Neuronal stem cell (in vitro differentiated cells): ENCODE results near the gene TRIM10.

Experiments used
- DNase-seq: peaks from one replicate; pipeline ENCODE4 v3.0.0-alpha.2; 2013; ENCODE audit warnings: low spot score
- H2AFZ ChIP-seq: one replicate; pipeline ENCODE4 v1.6.1; 2013; ENCODE audit warnings: mild to moderate bottlenecking, low read length, inconsistent platforms
- H2AK5ac ChIP-seq: 2 replicates; pipeline ENCODE4 v1.6.1; 2013; ENCODE audit warnings: low read depth, mild to moderate bottlenecking, inconsistent platforms, low read length, moderate library complexity, mixed read lengths
- H2BK120ac ChIP-seq: 2 replicates; pipeline ENCODE4 v1.6.1; 2013; ENCODE audit warnings: low read depth, mild to moderate bottlenecking, inconsistent platforms, low read length, moderate library complexity, mixed read lengths
- H2BK12ac ChIP-seq: one replicate; pipeline ENCODE4 v1.6.1; 2013; ENCODE audit warnings: low read length, inconsistent platforms
- H2BK15ac ChIP-seq: 2 replicates; pipeline ENCODE4 v1.6.1; 2013; ENCODE audit warnings: mild to moderate bottlenecking, low read length, inconsistent platforms, mixed read lengths
- H2BK5ac ChIP-seq: one replicate; pipeline ENCODE4 v1.6.1; 2013; ENCODE audit warnings: inconsistent platforms, mild to moderate bottlenecking, low read length, moderate library complexity
- H3K14ac ChIP-seq: one replicate; pipeline ENCODE4 v1.6.1; 2013; ENCODE audit warnings: low read length, inconsistent platforms
- H3K18ac ChIP-seq: 2 replicates; pipeline ENCODE4 v1.6.1; 2013; ENCODE audit warnings: low read length, inconsistent platforms
- H3K23ac ChIP-seq: 2 replicates; pipeline ENCODE4 v1.6.1; 2013; ENCODE audit warnings: low read depth, mild to moderate bottlenecking, mixed read lengths, low read length, inconsistent platforms; ENCODE audit not compliant: poor library complexity
- H3K27ac ChIP-seq: replicated peaks from 3 replicates; pipeline ENCODE4 v1.5.1; 2013; ENCODE audit warnings: low read length, inconsistent platforms
- H3K27me3 ChIP-seq, 3 experiments: 2 replicates each; pipeline ENCODE4 v1.6.1; 2013; ENCODE audit warnings: low read length in 3 of 3, mild to moderate bottlenecking in 2 of 3, inconsistent platforms in 1 of 3, low read depth in 1 of 3, mixed read lengths in 1 of 3, moderate library complexity in 1 of 3; ENCODE audit not compliant: control insufficient read depth in 3 of 3, insufficient read depth in 3 of 3
- H3K36me3 ChIP-seq, 2 donors: replicated peaks in 1 of 2; 2 replicates each; pipeline ENCODE4 v1.6.1; 2013; ENCODE audit warnings: low read length in 2 of 2; ENCODE audit not compliant: control insufficient read depth in 2 of 2, insufficient read depth in 2 of 2
- H3K4ac ChIP-seq: 2 replicates; pipeline ENCODE4 v1.6.1; 2013; ENCODE audit warnings: inconsistent platforms, mild to moderate bottlenecking, low read length, moderate library complexity
- H3K4me1 ChIP-seq, 2 donors: 1 replicate in 1 of 2; 2 replicates in 1 of 2; pipeline ENCODE4 v1.6.1; 2013; ENCODE audit warnings: low read length in 2 of 2, low read depth in 1 of 2; ENCODE audit not compliant: control insufficient read depth in 2 of 2, insufficient read depth in 1 of 2
- H3K4me2 ChIP-seq: one replicate; pipeline ENCODE4 v1.6.1; 2013; ENCODE audit warnings: mild to moderate bottlenecking, low read length, inconsistent platforms; ENCODE audit not compliant: insufficient read depth, poor library complexity, severe bottlenecking
- H3K4me3 ChIP-seq, 2 donors: 2 replicates each; pipeline ENCODE4 v1.5.1; 2013; ENCODE audit warnings: low read length in 2 of 2, mild to moderate bottlenecking in 2 of 2, inconsistent platforms in 1 of 2, moderate library complexity in 1 of 2
- H3K79me1 ChIP-seq: one replicate; pipeline ENCODE4 v1.6.1; 2013; ENCODE audit warnings: low read depth, mild to moderate bottlenecking, inconsistent platforms, low read length, moderate library complexity
- H3K9ac ChIP-seq: one replicate; pipeline ENCODE4 v1.6.1; 2013; ENCODE audit warnings: mild to moderate bottlenecking, low read depth, low read length, inconsistent platforms; ENCODE audit not compliant: poor library complexity
- H3K9me3 ChIP-seq, 2 donors: replicated peaks in 1 of 2; 2 replicates each; pipeline versions ENCODE3 to v1.6.1; 2013; ENCODE audit warnings: low read length in 2 of 2, mild to moderate bottlenecking in 2 of 2, inconsistent platforms in 1 of 2, low read depth in 1 of 2, mixed read lengths in 1 of 2, moderate library complexity in 1 of 2; ENCODE audit not compliant: control insufficient read depth in 2 of 2, insufficient read depth in 1 of 2
- H4K8ac ChIP-seq: one replicate; pipeline ENCODE4 v1.6.1; 2013; ENCODE audit warnings: low read depth, mild to moderate bottlenecking, inconsistent platforms, low read length, moderate library complexity
- H4K91ac ChIP-seq: one replicate; pipeline ENCODE4 v1.6.1; 2013; ENCODE audit warnings: low read length, low read depth, mild to moderate bottlenecking, inconsistent platforms; ENCODE audit not compliant: poor library complexity
- WGBS, 2 donors: extraction: QIAGEN DNeasy Blood & Tissue Kit; methylation state at CpG; one replicate each; pipeline ENCODE4 v1.1.7; 2013; ENCODE audit warnings: missing lambda C conversion rate in 2 of 2, mixed read lengths in 1 of 2; ENCODE audit not compliant: insufficient read length in 2 of 2, insufficient replicate concordance in 1 of 2; ENCODE audit errors: extremely low coverage in 2 of 2; 5-methylcytosine and 5-hydroxymethylcytosine counted together

Gene TRIM10

DNA sequence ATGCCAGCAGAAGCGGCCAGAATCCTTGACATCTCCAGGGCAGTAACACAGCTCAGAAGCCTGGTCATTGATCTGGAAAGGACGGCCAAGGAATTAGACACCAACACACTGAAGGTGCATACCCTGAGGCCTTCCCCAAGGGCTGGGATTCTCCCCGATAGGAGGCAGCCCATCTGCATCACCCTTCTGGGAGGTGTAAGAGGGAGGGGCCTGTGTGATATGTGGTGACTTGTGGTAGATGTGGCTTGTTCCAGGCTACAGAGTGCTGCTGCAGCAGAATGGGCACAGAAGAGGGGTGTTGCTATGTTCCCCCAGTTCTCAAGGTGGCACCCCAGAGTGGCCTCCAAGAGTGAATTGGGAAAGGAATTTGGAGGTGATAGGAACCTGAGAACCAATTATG is 13.9 kb downstream of the TRIM10 start:
- Histone ChIP-seq H2AK5ac (no peak overlapping the region), H3K27me3 (peaks cover 0 to 49% (median 0%) of the 10 kb centered on the region in 3 experiments), H3K18ac (no peak overlapping the region), H2BK120ac (no peak overlapping the region), H3K27ac (no peak overlapping the region), H3K36me3 (no peaks in the 10 kb centered on the region), H3K4me3 (no peak overlapping the region), H3K14ac (no peak overlapping the region), H4K8ac (no peak overlapping the region), H3K79me1 (no peaks in the 10 kb centered on the region), H4K91ac (no peak overlapping the region), H3K9ac (no peak overlapping the region), H3K9me3 (no peaks in the 10 kb centered on the region), H2BK12ac (no peak overlapping the region), H3K4ac (no peak overlapping the region), H3K4me1 (no peaks in the 10 kb centered on the region), H2BK5ac (no peak overlapping the region), H3K23ac (no peak overlapping the region), H3K4me2 (no peak overlapping the region), H2BK15ac (no peak overlapping the region), H2AFZ (no peak overlapping the region)
- DNase-seq, result no peak
- no CpG with 5 or more reads among the region's 3 CpGs for whole genome bisulfite sequencing, 2 donors

- WGBS, 2 donors, result no CpG with 5 or more reads among the region's 7 CpGs
- Histone ChIP-seq H3K4ac (no peak overlapping the region), H2AK5ac (no peak overlapping the region), H2BK5ac (no peak overlapping the region), H3K4me3 (no peak overlapping the region), H3K9ac (no peak overlapping the region), H3K27me3 (peaks cover 0 to 49% (median 0%) of the 10 kb centered on the region in 3 experiments), H2BK120ac (no peak overlapping the region), H3K4me1 (no peaks in the 10 kb centered on the region), H3K14ac (no peak overlapping the region), H2BK12ac (no peak overlapping the region), H3K18ac (no peak overlapping the region), H4K91ac (no peak overlapping the region), H3K9me3 (no peaks in the 10 kb centered on the region), H2BK15ac (no peak overlapping the region), H3K4me2 (no peak overlapping the region), H3K27ac (no peak overlapping the region), H3K79me1 (no peaks in the 10 kb centered on the region), H2AFZ (no peak overlapping the region), H3K36me3 (no peaks in the 10 kb centered on the region), H4K8ac (no peak overlapping the region), H3K23ac (no peak overlapping the region)
- DNase-seq, result no peak
These were observed 15.2 kb downstream of the TRIM10 start for GRCh38 chr6:30145818-30146217.

GRCh38 chr6:30144811-30145210 is 16.2 kb downstream of the TRIM10 start:
- Histone ChIP-seq H4K91ac (no peak overlapping the region), H3K4me3 (no peak overlapping the region), H3K4ac (no peak overlapping the region), H3K27ac (no peak overlapping the region), H3K4me2 (no peak overlapping the region), H3K23ac (no peak overlapping the region), H3K4me1 (no peaks in the 10 kb centered on the region), H3K79me1 (no peaks in the 10 kb centered on the region), H2AFZ (no peak overlapping the region), H2BK12ac (no peak overlapping the region), H2BK15ac (no peak overlapping the region), H3K9ac (no peak overlapping the region), H4K8ac (no peak overlapping the region), H3K27me3 (peaks cover 0 to 44% (median 0%) of the 10 kb centered on the region in 3 experiments), H3K18ac (no peak overlapping the region), H3K36me3 (no peaks in the 10 kb centered on the region), H2BK5ac (no peak overlapping the region), H2AK5ac (no peak overlapping the region), H3K9me3 (no peaks in the 10 kb centered on the region), H2BK120ac (no peak overlapping the region), H3K14ac (no peak overlapping the region)
- no peak for DNase-seq
- no CpG with 5 or more reads among the region's 6 CpGs for WGBS, 2 donors

- H2BK15ac ChIP-seq, result no peak overlapping the region
- WGBS, 2 donors, result no CpG with 5 or more reads among the region's 2 CpGs
- H3K4me3 ChIP-seq, result no peak overlapping the region
- H3K4me1 ChIP-seq, result no peaks in the 10 kb centered on the region
- H3K4me2 ChIP-seq, result no peak overlapping the region
- H3K36me3 ChIP-seq, result no peaks in the 10 kb centered on the region
- no peak overlapping the region for H3K9ac ChIP-seq
- no peak overlapping the region for H3K23ac ChIP-seq
- no peak overlapping the region for H3K4ac ChIP-seq
- no peak overlapping the region for H2AK5ac ChIP-seq
- no peaks in the 10 kb centered on the region for H3K9me3 ChIP-seq
- no peak overlapping the region for H2BK12ac ChIP-seq
- DNase-seq, result no peak
- H3K27ac ChIP-seq, result no peak overlapping the region
- H2AFZ ChIP-seq, result no peak overlapping the region
- H3K14ac ChIP-seq, result no peak overlapping the region
- peaks cover 0 to 46% (median 0%) of the 10 kb centered on the region in 3 experiments for H3K27me3 ChIP-seq
- no peak overlapping the region for H4K91ac ChIP-seq
- no peak overlapping the region for H3K18ac ChIP-seq
- H4K8ac ChIP-seq, result no peak overlapping the region
- no peak overlapping the region for H2BK120ac ChIP-seq
- no peak overlapping the region for H2BK5ac ChIP-seq
- no peaks in the 10 kb centered on the region for H3K79me1 ChIP-seq
These were observed 17.2 kb downstream of the TRIM10 start for GRCh38 chr6:30143780-30144179.
